NAMALWA (cell line): ENCODE results near the gene GAL.

Experiments used
- DNase-seq: peaks from one replicate; pipeline ENCODE4 v3.0.0-alpha.2; 2015; ENCODE audit warnings: low spot score

The GAL gene

DNA sequence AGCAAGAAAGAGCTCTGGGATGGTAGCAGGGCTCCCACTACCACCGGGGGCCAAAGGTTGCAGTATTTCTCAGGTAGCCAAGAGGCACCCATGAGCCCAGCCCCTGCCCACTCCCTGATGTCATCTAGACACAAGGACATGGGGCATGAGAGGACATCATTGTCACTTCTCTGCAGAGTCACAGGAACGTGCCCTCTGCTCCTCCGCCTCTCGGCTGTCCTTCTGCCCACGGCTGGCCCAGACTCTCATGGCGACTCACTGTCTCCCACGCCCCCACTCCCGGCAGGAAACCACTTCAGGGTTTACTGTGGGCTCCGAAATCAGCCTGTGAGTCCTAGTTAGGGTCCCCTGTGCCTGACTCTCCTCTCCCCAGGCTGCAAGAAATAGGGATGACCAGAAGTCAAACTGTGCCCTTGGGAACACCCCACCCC lies 1.8 kb upstream of the GAL start:
- DNase-seq: no peak

DNA sequence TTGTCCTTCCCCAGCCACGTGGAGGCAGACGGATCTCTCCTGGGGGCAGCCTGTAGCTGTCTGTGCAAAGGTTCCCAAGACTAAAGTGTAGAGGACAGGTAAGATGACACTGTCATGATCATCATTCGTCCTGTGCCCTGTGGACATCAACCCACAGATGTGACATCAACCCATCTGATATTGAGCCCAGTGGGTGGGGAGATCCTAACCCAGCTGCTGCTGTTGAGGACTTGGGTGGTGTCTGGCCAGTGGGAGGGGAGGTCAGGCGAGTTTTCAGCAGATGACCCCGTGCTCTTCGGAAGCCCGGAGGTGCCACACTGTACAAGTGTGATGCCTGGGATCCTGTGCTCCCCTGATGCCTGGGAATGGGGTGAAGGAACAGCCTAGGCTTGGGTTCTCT lies 1.2 kb upstream of the GAL start:
- DNase-seq: no peak

- DNase-seq: no peak
Measured at GRCh38 chr11:68683536-68684384, 584 bp upstream of the GAL start.

GRCh38 chr11:68685656-68686380 lies 1.5 kb downstream of the GAL start:
- no peak for DNase-seq

DNA sequence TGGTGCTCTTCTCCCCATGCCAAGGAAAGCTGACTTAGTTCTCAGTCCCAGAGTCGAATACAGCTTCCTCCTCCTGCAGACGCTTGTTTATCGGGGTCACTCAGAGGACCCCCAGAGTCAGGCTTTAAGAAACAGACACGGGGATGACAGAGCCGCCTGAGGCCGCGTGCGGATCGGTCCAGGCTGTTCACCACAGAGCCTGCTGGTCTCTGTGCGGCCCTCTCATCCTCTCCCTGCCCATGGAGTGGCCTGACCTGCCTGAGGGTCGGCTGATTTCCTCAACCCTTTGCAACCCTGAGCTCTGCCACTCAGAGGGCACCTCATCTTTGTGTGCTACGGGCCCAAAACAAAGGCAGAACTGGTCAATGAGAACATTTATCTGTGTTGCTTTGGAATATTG lies 2.1 kb downstream of the GAL start:
- DNase-seq: no peak

- no peak for DNase-seq
Measured at GRCh38 chr11:68687311-68687710, 3.0 kb downstream of the GAL start.

DNA sequence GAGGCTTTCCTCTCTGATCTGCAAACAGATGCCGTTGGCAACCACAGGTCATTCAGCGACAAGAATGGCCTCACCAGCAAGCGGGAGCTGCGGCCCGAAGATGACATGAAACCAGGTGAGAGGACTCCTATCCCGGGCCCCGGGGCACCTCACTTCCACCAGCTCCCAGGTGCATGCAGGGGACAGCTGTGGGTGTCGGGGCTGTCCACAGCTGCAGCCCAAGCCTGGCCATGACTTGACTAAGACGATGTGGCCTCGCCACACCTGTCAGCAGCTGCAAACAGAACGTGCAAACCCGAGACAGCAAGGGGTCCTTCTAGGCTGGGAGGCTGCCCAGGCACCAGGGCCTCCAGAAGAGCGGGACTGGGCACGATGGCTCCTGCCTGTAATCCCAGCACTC lies 3.6 kb downstream of the GAL start:
- DNase-seq: no peak

- DNase-seq: no peak
Measured at GRCh38 chr11:68688881-68689280, 4.5 kb downstream of the GAL start.

DNA sequence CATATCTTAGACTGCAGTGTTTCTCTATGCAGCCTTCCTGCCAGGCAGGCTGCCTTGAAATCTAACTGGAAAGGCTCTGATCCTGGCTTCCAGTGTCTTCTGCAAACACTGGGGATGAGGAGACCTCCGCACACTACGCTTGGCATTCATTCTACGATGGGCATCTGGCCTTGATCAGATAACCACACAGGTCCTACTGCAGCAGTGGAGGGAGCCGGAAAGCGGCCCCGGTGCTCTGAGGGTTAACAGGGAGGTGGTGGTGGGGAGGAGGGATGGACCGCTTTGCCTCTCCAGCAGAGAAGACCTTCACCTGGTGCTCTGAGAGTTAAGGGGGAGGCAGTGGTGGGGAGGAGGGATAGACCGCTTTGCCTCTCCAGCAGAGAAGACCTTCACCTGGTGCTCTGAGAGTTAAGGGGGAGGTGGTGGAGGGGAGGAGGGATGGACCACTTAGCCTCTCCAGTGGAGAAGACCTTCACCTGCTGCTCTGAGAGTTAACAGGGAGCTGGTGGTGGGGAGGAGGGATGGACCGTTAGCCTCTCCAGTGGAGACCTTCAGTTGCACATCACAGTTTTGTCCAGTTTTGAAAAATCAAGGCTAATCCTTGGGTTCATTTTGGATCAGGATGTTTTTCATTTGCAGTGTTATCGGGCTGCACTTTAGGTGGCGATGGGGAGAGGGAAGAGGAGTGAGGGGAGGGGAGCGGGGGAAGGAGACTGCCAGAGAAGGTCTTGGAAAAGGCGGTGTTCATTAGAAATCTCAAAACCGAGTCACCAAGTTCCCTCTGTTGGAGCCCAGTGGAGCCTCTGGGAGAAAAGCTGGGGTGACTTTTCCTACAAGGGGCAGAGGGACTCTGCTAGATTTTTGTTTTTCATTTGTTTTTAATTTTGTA lies 5.6 kb downstream of the GAL start:
- DNase-seq: no peak

DNA sequence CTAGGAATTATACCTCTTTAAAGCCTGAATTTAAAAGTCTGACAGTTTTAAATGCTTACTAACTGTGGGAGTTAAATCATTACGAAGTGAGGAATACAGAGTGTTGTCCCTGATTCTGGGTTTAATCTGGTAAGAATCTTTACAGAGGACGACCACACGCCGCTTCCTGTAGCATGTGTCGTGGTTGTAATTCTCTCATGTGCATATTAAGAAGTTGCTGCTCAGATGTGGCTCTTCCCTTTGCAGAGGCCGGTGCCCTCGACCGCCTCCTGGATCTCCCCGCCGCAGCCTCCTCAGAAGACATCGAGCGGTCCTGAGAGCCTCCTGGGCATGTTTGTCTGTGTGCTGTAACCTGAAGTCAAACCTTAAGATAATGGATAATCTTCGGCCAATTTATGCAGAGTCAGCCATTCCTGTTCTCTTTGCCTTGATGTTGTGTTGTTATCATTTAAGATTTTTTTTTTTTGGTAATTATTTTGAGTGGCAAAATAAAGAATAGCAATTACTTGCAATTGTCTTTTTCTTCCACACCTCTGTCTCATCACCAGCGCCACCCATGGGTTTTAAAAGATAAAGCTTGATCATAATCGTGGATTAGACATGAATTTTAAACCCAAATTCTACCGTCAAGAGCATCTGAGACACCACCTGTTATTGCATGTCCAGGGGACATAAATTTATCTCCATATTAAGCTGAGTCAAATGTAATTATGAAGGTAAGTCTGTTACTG lies 6.5 kb downstream of the GAL start:
- peak; percentile 15 for DNase-seq

DNA sequence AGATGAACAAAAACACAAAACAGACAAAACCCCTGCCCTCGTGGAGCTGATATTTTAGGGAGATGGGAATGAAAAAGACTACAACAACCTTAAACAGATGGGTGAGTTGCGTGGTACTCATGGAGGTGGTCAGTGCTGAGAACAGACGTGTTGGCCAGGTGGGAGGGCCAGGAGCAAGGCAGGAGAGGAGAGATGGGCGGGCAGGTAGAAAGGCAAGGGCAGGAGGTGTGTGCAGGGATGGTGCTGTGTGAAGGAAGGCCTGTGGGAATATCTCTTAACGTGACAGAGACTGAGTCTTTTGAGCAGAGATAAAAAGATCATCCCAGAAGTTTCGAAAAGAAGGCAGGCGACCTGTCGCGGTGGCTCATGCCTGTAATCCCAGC lies 7.0 kb downstream of the GAL start:
- no peak for DNase-seq

- no peak for DNase-seq
Measured at GRCh38 chr11:68692115-68692514, 7.8 kb downstream of the GAL start.

DNA sequence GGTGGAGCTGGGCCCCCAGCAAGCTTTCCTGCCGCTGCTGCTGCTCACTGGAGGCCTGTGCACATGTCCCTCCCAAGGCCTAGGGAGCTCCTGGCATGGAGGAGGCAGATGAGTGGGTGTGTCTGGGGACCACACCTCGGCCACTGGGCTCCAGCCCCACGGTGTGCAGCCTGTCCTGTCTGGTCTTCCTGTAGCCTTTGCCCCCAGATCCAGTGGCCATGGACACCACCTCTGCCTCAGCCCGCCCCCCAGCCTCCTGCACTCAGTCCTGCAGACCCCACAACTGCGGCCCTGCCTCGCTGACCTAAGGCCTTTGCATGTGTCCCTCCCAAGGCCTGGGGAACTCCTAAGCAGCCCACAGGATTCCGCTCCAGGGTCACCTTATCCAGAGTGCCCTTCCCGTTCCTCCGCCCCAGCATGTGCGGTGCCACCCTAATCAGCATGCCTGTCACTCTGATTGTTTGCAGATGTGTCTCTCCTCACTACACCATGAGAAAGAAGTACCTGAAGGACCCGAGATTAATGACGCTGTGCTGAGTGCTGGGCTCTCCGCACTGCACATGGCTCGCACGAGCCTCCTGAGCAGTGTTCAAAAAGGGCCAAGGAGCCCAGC lies 8.6 kb downstream of the GAL start:
- DNase-seq: no peak

DNA sequence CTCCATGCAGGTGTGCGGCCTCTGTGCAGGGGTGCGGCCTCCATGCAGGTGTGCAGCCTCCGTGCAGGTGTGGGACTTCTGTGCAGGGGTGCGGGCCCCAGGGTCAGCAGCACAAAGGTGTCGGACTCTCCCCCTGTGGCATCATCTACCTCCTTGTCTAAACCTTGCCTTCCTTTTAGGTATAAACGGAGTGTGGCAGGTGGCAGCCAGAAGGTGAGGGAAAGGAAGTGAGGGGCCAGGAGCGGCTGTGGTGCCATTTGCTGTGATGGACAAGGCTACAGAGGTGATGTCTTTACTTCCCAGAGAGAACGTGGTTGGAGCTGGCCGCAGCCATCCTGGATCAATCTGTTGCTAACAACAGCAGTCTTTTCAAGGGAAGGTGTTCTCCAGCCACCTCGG lies 9.1 kb downstream of the GAL start:
- DNase-seq: no peak

GRCh38 chr11:68694431-68695297 lies 10.3 kb downstream of the GAL start:
- no peak for DNase-seq

GRCh38 chr11:68695531-68695930 lies 11.2 kb downstream of the GAL start:
- DNase-seq: no peak

DNA sequence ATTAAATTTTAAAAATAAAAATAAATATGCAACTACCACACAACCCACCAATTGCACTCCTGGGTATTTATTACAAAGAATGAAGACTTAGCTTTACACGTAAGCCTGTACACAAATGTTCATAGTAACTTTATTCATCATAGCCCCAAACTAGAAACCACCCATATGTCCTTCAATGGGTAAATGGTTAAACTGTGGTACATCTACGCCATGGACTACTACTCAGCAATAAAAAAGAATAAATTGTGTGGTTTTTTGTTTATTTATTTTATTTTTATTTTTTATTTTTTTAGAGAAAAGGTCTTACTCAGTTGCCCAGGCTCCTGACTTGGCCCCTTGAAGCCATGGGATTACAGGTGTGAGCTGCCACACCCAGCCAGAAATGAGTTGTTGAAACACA lies 14.6 kb downstream of the GAL start:
- no peak for DNase-seq

GRCh38 chr11:68704887-68705286 lies 20.5 kb downstream of the GAL start:
- no peak for DNase-seq

DNA sequence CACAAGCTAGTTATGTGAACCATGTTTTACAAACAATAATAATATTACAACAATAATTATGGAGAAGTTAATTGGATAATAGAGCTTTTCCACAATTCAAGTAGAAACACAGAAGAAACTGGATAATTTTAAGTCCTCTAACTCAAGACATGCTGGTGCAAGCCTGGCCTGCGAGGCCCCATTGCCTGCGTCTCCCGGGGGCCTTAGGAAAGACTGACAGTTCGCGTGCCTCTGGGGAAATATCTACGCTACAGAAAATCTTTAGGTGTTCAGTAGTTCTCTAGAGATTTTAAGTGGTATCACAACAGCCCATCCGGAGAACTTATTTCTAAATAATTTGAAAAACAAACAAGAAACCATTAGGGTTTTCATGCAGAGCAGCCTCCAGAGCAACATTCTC lies 23.2 kb downstream of the GAL start:
- DNase-seq: no peak

DNA sequence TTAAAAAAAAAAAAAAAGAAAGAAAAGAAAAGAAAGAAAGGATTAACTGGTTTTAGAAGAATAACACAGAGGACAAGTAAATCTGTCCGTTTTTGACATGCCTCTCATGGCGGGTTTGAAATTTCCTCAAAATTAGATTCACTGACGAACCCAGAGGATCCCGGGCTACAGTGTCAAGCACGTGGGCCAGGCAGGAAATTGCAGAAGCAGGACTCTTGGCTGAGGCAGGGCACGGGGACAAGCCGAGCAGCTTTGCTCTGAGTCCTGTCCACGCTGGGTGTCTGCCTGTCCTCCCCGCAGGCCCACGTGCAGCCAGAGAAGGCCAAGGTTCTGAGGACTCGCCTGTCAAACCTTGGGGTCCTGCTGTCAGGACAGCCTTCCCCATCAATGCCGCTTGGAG lies 24.7 kb downstream of the GAL start:
- DNase-seq: no peak

GRCh38 chr11:68710409-68710808 lies 26.1 kb downstream of the GAL start:
- no peak for DNase-seq
